DND-41 (cell line): Measurements from ENCODE around the gene TRAIP.

Experiments
- CTCF ChIP-seq: IDR thresholded peaks from 2 replicates; pipeline ENCODE4 v1.5.1; 2012; ENCODE audit warnings: borderline replicate concordance, low read length, moderate library complexity, mild to moderate bottlenecking; ENCODE audit not compliant: poor library complexity, severe bottlenecking; ENCODE audit errors: extremely low read depth
- EZH2 ChIP-seq: IDR thresholded peaks from 3 replicates; pipeline ENCODE4 v1.6.1; 2012; ENCODE audit warnings: borderline replicate concordance, low read depth, mild to moderate bottlenecking, moderate library complexity, low read length, inconsistent platforms; ENCODE audit not compliant: severe bottlenecking

- TF ChIP-seq CTCF: no peak
- TF ChIP-seq EZH2: no peak
These were observed 25.0 kb downstream of the TRAIP start for GRCh38 chr3:49831341-49831740.
